Rectal smooth muscle tissue (tissue), 1 donor: ENCODE results near the gene ANAPC2.

ENCODE experiments used
- H3K27ac ChIP-seq: one replicate; pipeline ENCODE4 v1.7.0; 2013; ENCODE audit warnings: low read depth, low read length, inconsistent platforms
- H3K27me3 ChIP-seq: one replicate; pipeline ENCODE4 v1.7.0; 2013; ENCODE audit warnings: low read length; ENCODE audit not compliant: control insufficient read depth, insufficient read depth
- H3K36me3 ChIP-seq: one replicate; pipeline ENCODE4 v1.7.0; 2013; ENCODE audit warnings: low read length; ENCODE audit not compliant: control insufficient read depth, insufficient read depth
- H3K4me1 ChIP-seq: one replicate; pipeline ENCODE4 v1.7.0; 2013; ENCODE audit warnings: low read length; ENCODE audit not compliant: control insufficient read depth, insufficient read depth
- H3K4me3 ChIP-seq: one replicate; pipeline ENCODE4 v1.7.0; 2013; ENCODE audit warnings: low read length
- H3K9ac ChIP-seq: one replicate; pipeline ENCODE4 v1.7.0; 2013; ENCODE audit warnings: low read length

Gene ANAPC2

GRCh38 chr9:137217276-137218211 is 29.2 kb upstream of the ANAPC2 start:
- H3K4me3 ChIP-seq: peak overlapping the region; percentile 48
- peak overlapping the region; percentile 30 for H3K9ac ChIP-seq
- H3K27ac ChIP-seq: no peak overlapping the region
- H3K27me3 ChIP-seq: no peaks in the 10 kb centered on the region
- H3K4me1 ChIP-seq: no peaks in the 10 kb centered on the region
- H3K36me3 ChIP-seq: peaks cover 2% of the 10 kb centered on the region

GRCh38 chr9:137216188-137216965 is 28.0 kb upstream of the ANAPC2 start:
- H3K27ac ChIP-seq: no peak overlapping the region
- no peak overlapping the region for H3K4me3 ChIP-seq
- no peaks in the 10 kb centered on the region for H3K27me3 ChIP-seq
- H3K9ac ChIP-seq: no peak overlapping the region
- no peaks in the 10 kb centered on the region for H3K4me1 ChIP-seq
- H3K36me3 ChIP-seq: peaks cover 2% of the 10 kb centered on the region

GRCh38 chr9:137215196-137215986 is 27.0 kb upstream of the ANAPC2 start:
- Histone ChIP-seq H3K27ac (no peak overlapping the region), H3K36me3 (peaks cover 2% of the 10 kb centered on the region), H3K4me1 (no peaks in the 10 kb centered on the region), H3K4me3 (no peak overlapping the region), H3K27me3 (no peaks in the 10 kb centered on the region), H3K9ac (no peak overlapping the region)

GRCh38 chr9:137214620-137215019 is 26.3 kb upstream of the ANAPC2 start:
- Histone ChIP-seq H3K36me3 (peaks cover 2% of the 10 kb centered on the region), H3K9ac (no peak overlapping the region), H3K4me3 (no peak overlapping the region), H3K27me3 (no peaks in the 10 kb centered on the region), H3K27ac (no peak overlapping the region), H3K4me1 (no peaks in the 10 kb centered on the region)

- Histone ChIP-seq H3K27ac (no peak overlapping the region), H3K36me3 (peaks cover 2% of the 10 kb centered on the region), H3K4me3 (no peak overlapping the region), H3K9ac (no peak overlapping the region), H3K4me1 (no peaks in the 10 kb centered on the region), H3K27me3 (no peaks in the 10 kb centered on the region)
Measured at GRCh38 chr9:137213160-137214060, 25.1 kb upstream of the ANAPC2 start.

GRCh38 chr9:137212520-137212919 is 24.2 kb upstream of the ANAPC2 start:
- Histone ChIP-seq H3K4me1 (no peaks in the 10 kb centered on the region), H3K9ac (no peak overlapping the region), H3K36me3 (peaks cover 2% of the 10 kb centered on the region), H3K27ac (no peak overlapping the region), H3K4me3 (no peak overlapping the region), H3K27me3 (no peaks in the 10 kb centered on the region)

DNA sequence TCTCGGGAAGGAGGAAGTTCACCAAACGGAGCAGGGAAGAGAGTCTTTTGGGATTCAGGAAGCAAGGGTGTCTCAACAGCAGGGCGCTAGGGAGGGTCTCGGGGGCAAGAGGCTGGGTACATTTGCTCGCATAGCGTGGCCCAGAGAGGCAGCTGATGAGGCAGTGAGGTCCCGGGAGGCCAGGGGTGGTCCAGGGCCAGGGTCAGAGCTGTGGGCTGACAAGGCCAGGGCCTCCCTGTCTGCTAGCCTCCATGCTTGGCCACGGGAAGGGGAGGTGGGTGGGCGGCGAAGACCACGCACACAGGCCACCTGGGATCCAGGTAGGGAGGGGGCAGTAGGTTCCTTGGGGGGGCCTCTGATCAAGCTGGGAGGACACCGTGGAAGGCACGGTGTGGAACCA is 23.2 kb upstream of the ANAPC2 start:
- H3K27ac ChIP-seq: no peak overlapping the region
- H3K27me3 ChIP-seq: no peaks in the 10 kb centered on the region
- no peak overlapping the region for H3K9ac ChIP-seq
- peaks cover 2% of the 10 kb centered on the region for H3K36me3 ChIP-seq
- peaks cover 4% of the 10 kb centered on the region for H3K4me1 ChIP-seq
- no peak overlapping the region for H3K4me3 ChIP-seq

DNA sequence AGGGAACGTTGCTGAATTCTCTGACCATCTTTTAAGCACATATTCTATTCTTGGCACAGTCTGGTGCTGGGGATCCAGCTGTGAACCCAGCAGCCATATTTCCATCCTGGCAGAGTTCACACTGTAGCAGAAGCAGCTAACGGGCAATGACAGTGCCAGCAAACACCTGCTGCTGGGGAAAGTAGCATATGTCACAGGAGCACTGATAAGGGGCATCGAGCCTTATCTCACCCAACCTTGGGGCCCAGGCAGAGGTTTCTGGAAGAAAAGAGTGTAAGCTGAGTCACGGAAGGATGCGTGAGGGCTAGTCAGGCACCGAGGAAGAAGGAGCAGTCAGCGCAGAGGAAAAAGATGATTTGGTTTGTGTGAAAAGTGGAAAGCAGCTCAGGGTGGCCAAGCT is 18.2 kb upstream of the ANAPC2 start:
- no peak overlapping the region for H3K9ac ChIP-seq
- H3K4me1 ChIP-seq: peaks cover 24% of the 10 kb centered on the region
- no peaks in the 10 kb centered on the region for H3K27me3 ChIP-seq
- no peak overlapping the region for H3K27ac ChIP-seq
- no peaks in the 10 kb centered on the region for H3K36me3 ChIP-seq
- H3K4me3 ChIP-seq: peak overlapping the region; percentile 89

- Histone ChIP-seq H3K9ac (peak within 1 kb of the TSS; percentile 81), H3K36me3 (no peaks in the 10 kb centered on the region), H3K27ac (peak within 1 kb of the TSS; percentile 79), H3K4me3 (peak within 1 kb of the TSS; percentile 89), H3K27me3 (no peaks in the 10 kb centered on the region), H3K4me1 (peaks cover 30% of the 10 kb centered on the region)
Measured at GRCh38 chr9:137205126-137206069, 17.0 kb upstream of the ANAPC2 start, which contains the start of the genes NDOR1 and TMEM203. Gene NDOR1, plus strand, starts transcription at chr9:137205700. Its CDS starts 78 bp downstream, at chr9:137205778. Gene TMEM203, minus strand, starts transcription at chr9:137205648. Its CDS starts 234 bp downstream, at chr9:137205414.

DNA sequence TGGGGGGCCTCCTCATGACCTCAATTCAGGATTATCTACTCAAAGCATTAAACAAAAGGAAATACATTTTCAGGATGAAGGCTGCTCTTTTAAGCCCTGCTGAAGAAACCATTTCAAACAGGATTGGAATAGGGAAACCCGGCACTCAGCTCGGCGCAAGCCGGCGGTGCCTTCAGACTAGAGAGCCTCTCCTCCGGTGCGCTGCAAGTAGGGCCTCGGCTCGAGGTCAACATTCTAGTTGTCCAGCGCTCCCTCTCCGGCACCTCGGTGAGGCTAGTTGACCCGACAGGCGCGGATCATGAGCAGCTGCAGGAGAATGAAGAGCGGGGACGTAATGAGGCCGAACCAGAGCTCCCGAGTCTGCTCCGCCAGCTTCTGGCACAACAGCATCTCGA is 16.4 kb upstream of the ANAPC2 start:
- Histone ChIP-seq H3K4me3 (peak overlapping the region; percentile 89), H3K27me3 (no peaks in the 10 kb centered on the region), H3K9ac (peak overlapping the region; percentile 74), H3K4me1 (peaks cover 30% of the 10 kb centered on the region), H3K36me3 (no peaks in the 10 kb centered on the region), H3K27ac (peak overlapping the region; percentile 79)
